Karpas-422 (cell line): ENCODE measurements around the gene ARL4A. TPM values are rescaled to one million over a fixed set of nuclear protein-coding genes. Genes with fewer than 3 reads are reported as not detected.

Experiments
- small RNA-seq: library from RNA; depleted of rRNA; stranded (forward); fragments of <200 nt; gene quantifications from one replicate; pipeline ENCODE3, GENCODE V24; 2014
- total RNA-seq: library from RNA; depleted of rRNA; stranded (reverse); fragments of >200 nt; shearing (Covaris generic); gene quantifications from 2 replicates; pipeline ENCODE4 v1.2.3, GENCODE V29; 2014; ENCODE audit warnings: low replicate concordance; rRNA removed

Gene ARL4A
- total RNA-seq, 1 experiment from 2014 or later: not detected

Small RNAs within 50 kb of the gene (small RNA-seq; reads per million reads assigned to genes)
- not detected for gene RF00264

Other genes with a start within 250 kb of the ARL4A start
- not detected in 2 replicates for gene SCIN, start 116.9 kb upstream of the ARL4A start, total RNA-seq